ENCODE data around the gene PRDM15. TPM values are rescaled to one million over a fixed set of nuclear protein-coding genes. Genes with fewer than 3 reads are reported as not detected.

The PRDM15 gene
- total and polyA plus RNA-seq, 2 donors (not counting 3 experiments of a cell fraction or from before 2014, with no cell fraction given): 11.8 to 12.9 TPM

GRCh38 chr21:41848533-41848932, 30.6 kb downstream of the PRDM15 start:
- BruUV-seq (replicated peaks): no TSS peak
- H4K20me1 ChIP-seq (replicated peaks; ENCODE audit: control insufficient read depth, extremely low read depth, insufficient read depth, low read length): no peaks in the 10 kb centered on the region
- H3K27ac ChIP-seq (ENCODE audit: insufficient read depth, low read depth, low read length): no peak overlapping the region
- intact Hi-C loops (cut with micrococcal nuclease) (no loop called here), dilution Hi-C loops (cut with MboI; ENCODE audit: extremely low pct_ligation_motif_present, low sequenced_read_pairs) (no loop called here)
- no peak overlapping the region for H3K4me3 ChIP-seq (replicated peaks in 1 of 3; ENCODE audit: insufficient read depth in 1 of 3, low read depth in 1 of 3, low read length in 3 of 3)
- no peak overlapping the region for H3K9ac ChIP-seq (replicated peaks; ENCODE audit: extremely low read depth, insufficient read depth, low read length)
- H3K4me2 ChIP-seq (ENCODE audit: insufficient read depth, low read length): no peak overlapping the region
- H3K9me1 ChIP-seq (replicated peaks; ENCODE audit: control insufficient read depth, extremely low read depth, insufficient read depth, low read length): no peaks in the 10 kb centered on the region
- FAIRE-seq (no peak), DNase-seq (ENCODE audit: low read depth, low spot score) (no peak)
- ChIA-PET POLR2A (interaction anchor here (0.7 kb wide), 1 partner anchor 85 kb away, joined by 3 read pairs; no protein-coding TSS in a partner anchor), CTCF (interaction anchor here (1.1 kb wide), 1 partner anchor 259 kb away, joined by 3 read pairs; no protein-coding TSS in a partner anchor)
- no peaks in the 10 kb centered on the region for H3K79me2 ChIP-seq (ENCODE audit: control insufficient read depth, insufficient read depth, low read length)
- no peaks in the 10 kb centered on the region for H3K4me1 ChIP-seq (ENCODE audit: control insufficient read depth, extremely low read depth, insufficient read depth, low read length)
- peaks cover 0 to 10% of the 10 kb centered on the region in 2 experiments for H3K36me3 ChIP-seq (ENCODE audit: control insufficient read depth in 2 of 2, extremely low read depth in 1 of 2, insufficient read depth in 2 of 2, low read length in 2 of 2)
- no peaks in the 10 kb centered on the region for H3K27me3 ChIP-seq (ENCODE audit: control insufficient read depth in 2 of 2, insufficient read depth in 2 of 2, low read length in 2 of 2)
- no peaks in the 10 kb centered on the region for H3K9me3 ChIP-seq (replicated peaks; ENCODE audit: control insufficient read depth, insufficient read depth, low read length)
- TF ChIP-seq EZH2 (IDR thresholded peaks at IDR 0.05; ENCODE audit: borderline replicate concordance, low read depth, low read length, severe bottlenecking) (no peak), GATA2 (IDR thresholded peaks at IDR 0.05; ENCODE audit: insufficient read depth, insufficient read length, low read depth, low read length) (no peak), CTCF (IDR thresholded peaks at IDR 0.05; ENCODE audit: extremely low read depth in 1 of 2, insufficient read depth in 1 of 2, low read depth in 1 of 2, low read length in 2 of 2) (no peak), FOS (IDR thresholded peaks at IDR 0.05; ENCODE audit: borderline replicate concordance, insufficient read depth, low read length) (no peak), POLR2A (IDR thresholded peaks at IDR 0.05; ENCODE audit: low read depth, low read length) (no peak), MAX (IDR thresholded peaks at IDR 0.05; ENCODE audit: insufficient read depth, insufficient read length) (no peak), JUN (IDR thresholded peaks at IDR 0.05; ENCODE audit: borderline replicate concordance, insufficient read depth, insufficient read length, low read depth) (no peak), POLR2AphosphoS5 (IDR thresholded peaks at IDR 0.05; ENCODE audit: insufficient read depth, low read depth, low read length) (no peak), MYC (IDR thresholded peaks at IDR 0.05; ENCODE audit: low read depth, low read length) (no peak)
- no peak overlapping the region for H2AFZ ChIP-seq (ENCODE audit: low read depth, low read length)
